CD4-positive, alpha-beta T cell (primary cell): ENCODE measurements around the gene SLC24A4. TPM values are rescaled to one million over a fixed set of nuclear protein-coding genes. Genes with fewer than 3 reads are reported as not detected.

Source experiments
- ATAC-seq: fragments of 200-7000 bp; cut with Tn5 transposase; one replicate; pipeline ENCODE4 v1.10.0; 2022; ENCODE audit warnings: mild to moderate bottlenecking; ENCODE audit not compliant: poor library complexity
- CTCF ChIA-PET: fragments of 350-600 bp; sonication (Branson Sonifier 250); formaldehyde crosslinking; loops from one replicate; lab custom pipeline; 2021; ENCODE audit warnings: antibody characterized with exemption, inconsistent platforms; lab: Charles Lee
- POLR2A ChIA-PET: fragments of 350-600 bp; sonication (Branson Sonifier 250); formaldehyde crosslinking; loops from one replicate; lab custom pipeline; 2021; ENCODE audit warnings: antibody characterized with exemption, inconsistent platforms; lab: Charles Lee
- DNase-seq, 14 experiments: peaks; one replicate each; pipeline ENCODE4 v3.0.0-alpha.2; 2013 to 2020; ENCODE audit warnings: mixed read lengths in 2 of 14
- H3K27ac ChIP-seq, 2 donors: one replicate each; pipeline versions ENCODE4 v1.5.1 to v1.7.0; 2013; ENCODE audit warnings: low read length in 2 of 2, low read depth in 1 of 2, mild to moderate bottlenecking in 1 of 2
- H3K27me3 ChIP-seq, 2 experiments: 1 replicate in 1 of 2; 2 replicates in 1 of 2; pipeline versions ENCODE4 v1.6.1 to v1.7.0; 2013; ENCODE audit warnings: low read length in 2 of 2, control low read depth in 1 of 2, mild to moderate bottlenecking in 1 of 2, moderate library complexity in 1 of 2; ENCODE audit not compliant: insufficient read depth in 2 of 2, control insufficient read depth in 1 of 2
- H3K36me3 ChIP-seq: one replicate; pipeline ENCODE4 v1.6.1; 2013; ENCODE audit warnings: low read length, control low read depth; ENCODE audit not compliant: insufficient read depth
- H3K4me1 ChIP-seq: one replicate; pipeline ENCODE4 v1.6.1; 2013; ENCODE audit warnings: low read length, control low read depth; ENCODE audit not compliant: insufficient read depth
- H3K4me3 ChIP-seq: one replicate; pipeline ENCODE4 v1.5.1; 2013; ENCODE audit warnings: mild to moderate bottlenecking, low read length, moderate library complexity
- H3K9me3 ChIP-seq, 2 experiments: 1 replicate in 1 of 2; 2 replicates in 1 of 2; pipeline versions ENCODE4 v1.6.1 to v1.7.0; 2013; ENCODE audit warnings: low read length in 2 of 2, mild to moderate bottlenecking in 2 of 2, control low read depth in 1 of 2, moderate library complexity in 1 of 2; ENCODE audit not compliant: control insufficient read depth in 1 of 2, insufficient read depth in 1 of 2
- H3K27ac Mint-ChIP-seq: one replicate; pipeline ENCODE4 v1.8.0; 2020; ENCODE audit warnings: mixed read lengths
- H3K27me3 Mint-ChIP-seq: one replicate; pipeline ENCODE4 v1.8.0; 2021; ENCODE audit warnings: mixed read lengths
- H3K36me3 Mint-ChIP-seq: one replicate; pipeline ENCODE4 v1.8.0; 2021; ENCODE audit warnings: low read depth, mixed read lengths
- H3K4me1 Mint-ChIP-seq: one replicate; pipeline ENCODE4 v1.8.0; 2021; ENCODE audit warnings: low read depth, mixed read lengths
- H3K4me3 Mint-ChIP-seq: one replicate; pipeline ENCODE4 v1.8.0; 2020; ENCODE audit warnings: mild to moderate bottlenecking, mixed read lengths
- H3K9me3 Mint-ChIP-seq: one replicate; pipeline ENCODE4 v1.8.0; 2020; ENCODE audit warnings: mixed read lengths
- CTCF ChIP-seq: fragments of 200-600 bp; IDR thresholded peaks from one replicate; pipeline ENCODE4 v1.8.0; 2022; ENCODE audit warnings: antibody characterized with exemption, mild to moderate bottlenecking
- intact Hi-C, 2 experiments: fragments of 100-400 bp; cut with DNase I in 1 of 2; cut with micrococcal nuclease in 1 of 2; formaldehyde crosslinking; loops; one replicate each; pipeline versions ENCODE4 v1.15.1 to v1.9.0; 2023 to 2025; cut with DNase I, micrococcal nuclease
- total RNA-seq, 174 experiments: library from RNA in 2 of 174; stranded (reverse) in 2 of 174; gene quantifications; one replicate each; pipeline ENCODE4 v1.2.3 and lab custom pipeline; 2021 to 2026

SLC24A4 gene
- total RNA-seq, 2 experiments from 2014 or later = 0.11 to 0.19 TPM

DNA sequence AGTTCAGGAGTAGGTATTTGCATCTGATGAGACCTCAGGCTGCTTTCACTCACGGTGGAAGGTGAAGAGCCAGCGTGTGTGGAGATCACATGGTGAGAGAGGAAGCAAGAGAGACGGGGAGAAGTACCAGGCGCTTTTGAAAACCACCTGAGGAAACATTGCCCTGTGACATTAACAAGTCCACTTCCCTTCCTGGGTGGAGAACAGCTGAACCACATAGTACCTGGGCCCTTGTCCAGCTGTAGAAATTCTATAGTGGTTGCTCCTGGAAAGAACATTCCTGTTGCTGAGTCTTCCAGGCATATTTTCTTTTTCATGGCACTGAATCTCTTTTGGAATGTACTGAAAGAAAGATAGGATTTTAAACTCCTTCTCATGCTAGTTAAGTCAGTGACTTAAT is 103.3 kb downstream of the SLC24A4 start:
- no peaks in the 10 kb centered on the region for H3K36me3 Mint-ChIP-seq
- POLR2A ChIA-PET = no interaction called here
- no peaks in the 10 kb centered on the region for H3K9me3 Mint-ChIP-seq
- Histone ChIP-seq H3K27me3 (no peaks in the 10 kb centered on the region), H3K4me1 (no peaks in the 10 kb centered on the region), H3K27ac (no peak overlapping the region), H3K9me3 (no peaks in the 10 kb centered on the region), H3K4me3 (no peak overlapping the region), H3K36me3 (no peaks in the 10 kb centered on the region)
- H3K4me3 Mint-ChIP-seq = no peak overlapping the region
- H3K4me1 Mint-ChIP-seq = peaks cover 8% of the 10 kb centered on the region
- DNase-seq (no peak), ATAC-seq (no peak)
- no peak overlapping the region for H3K27ac Mint-ChIP-seq
- intact Hi-C loops = no loop called here
- CTCF ChIA-PET = no interaction called here
- no peak for TF ChIP-seq CTCF
- no peaks in the 10 kb centered on the region for H3K27me3 Mint-ChIP-seq

- H3K27ac Mint-ChIP-seq = no peak overlapping the region
- H3K4me1 Mint-ChIP-seq = peaks cover 8% of the 10 kb centered on the region
- H3K4me3 Mint-ChIP-seq = no peak overlapping the region
- no peaks in the 10 kb centered on the region for H3K9me3 Mint-ChIP-seq
- no peaks in the 10 kb centered on the region for H3K27me3 ChIP-seq
- H3K4me3 ChIP-seq = no peak overlapping the region
- ATAC-seq (no peak), DNase-seq (no peak)
- no peak for TF ChIP-seq CTCF
- intact Hi-C loops = no loop called here
- H3K36me3 ChIP-seq = no peaks in the 10 kb centered on the region
- POLR2A ChIA-PET = no interaction called here
- no peak overlapping the region for H3K27ac ChIP-seq
- CTCF ChIA-PET = no interaction called here
- H3K9me3 ChIP-seq = no peaks in the 10 kb centered on the region
- H3K27me3 Mint-ChIP-seq = no peaks in the 10 kb centered on the region
- H3K4me1 ChIP-seq = no peaks in the 10 kb centered on the region
- H3K36me3 Mint-ChIP-seq = no peaks in the 10 kb centered on the region
These were observed 104.1 kb downstream of the SLC24A4 start for GRCh38 chr14:92427096-92427495.

- DNase-seq = no peak
- Mint-ChIP-seq H3K36me3 (no peaks in the 10 kb centered on the region), H3K9me3 (no peaks in the 10 kb centered on the region), H3K4me3 (no peak overlapping the region), H3K4me1 (peaks cover 8% of the 10 kb centered on the region), H3K27me3 (no peaks in the 10 kb centered on the region), H3K27ac (no peak overlapping the region)
- Histone ChIP-seq H3K27ac (no peak overlapping the region), H3K4me3 (no peak overlapping the region), H3K27me3 (no peaks in the 10 kb centered on the region), H3K4me1 (no peaks in the 10 kb centered on the region), H3K9me3 (no peaks in the 10 kb centered on the region), H3K36me3 (no peaks in the 10 kb centered on the region)
- no peak for ATAC-seq
- no peak for TF ChIP-seq CTCF
- POLR2A ChIA-PET = no interaction called here
- CTCF ChIA-PET = no interaction called here
- intact Hi-C loops = no loop called here
These were observed 107.7 kb downstream of the SLC24A4 start for GRCh38 chr14:92430686-92431085.
